Adipose tissue (tissue), 3 donors: ENCODE measurements around the gene ANO5. TPM values are rescaled to one million over a fixed set of nuclear protein-coding genes. Genes with fewer than 3 reads are reported as not detected.
"Not testable (repeated sequence)": the region's sequence is repeated elsewhere in the genome, so short reads cannot be mapped to it uniquely, and the experiment has no call there.

Experiments
- H3K27ac ChIP-seq: one replicate; pipeline ENCODE4 v1.5.1; 2013; ENCODE audit warnings: low read depth, low read length
- WGBS, 3 donors: extraction: QIAGEN DNeasy Blood & Tissue Kit; methylation state at CpG; one replicate each; pipeline ENCODE4 v1.1.7; 2013; 5-methylcytosine and 5-hydroxymethylcytosine counted together
- polyA plus RNA-seq, 3 donors: library from polyadenylated mRNA; stranded (reverse); fragments of 200-250 nt; gene quantifications; one replicate each; pipeline ENCODE4 v1.2.3, GENCODE V29; 2013
- donor health status: healthy with polysubstance abuse.
- donor health status: Bipolar disorder and iron deficiency.
- donor health status: healthy.

Gene ANO5
- polyA plus RNA-seq, 3 donors: under 0.01 to 0.99 (median 0.48) TPM

DNA sequence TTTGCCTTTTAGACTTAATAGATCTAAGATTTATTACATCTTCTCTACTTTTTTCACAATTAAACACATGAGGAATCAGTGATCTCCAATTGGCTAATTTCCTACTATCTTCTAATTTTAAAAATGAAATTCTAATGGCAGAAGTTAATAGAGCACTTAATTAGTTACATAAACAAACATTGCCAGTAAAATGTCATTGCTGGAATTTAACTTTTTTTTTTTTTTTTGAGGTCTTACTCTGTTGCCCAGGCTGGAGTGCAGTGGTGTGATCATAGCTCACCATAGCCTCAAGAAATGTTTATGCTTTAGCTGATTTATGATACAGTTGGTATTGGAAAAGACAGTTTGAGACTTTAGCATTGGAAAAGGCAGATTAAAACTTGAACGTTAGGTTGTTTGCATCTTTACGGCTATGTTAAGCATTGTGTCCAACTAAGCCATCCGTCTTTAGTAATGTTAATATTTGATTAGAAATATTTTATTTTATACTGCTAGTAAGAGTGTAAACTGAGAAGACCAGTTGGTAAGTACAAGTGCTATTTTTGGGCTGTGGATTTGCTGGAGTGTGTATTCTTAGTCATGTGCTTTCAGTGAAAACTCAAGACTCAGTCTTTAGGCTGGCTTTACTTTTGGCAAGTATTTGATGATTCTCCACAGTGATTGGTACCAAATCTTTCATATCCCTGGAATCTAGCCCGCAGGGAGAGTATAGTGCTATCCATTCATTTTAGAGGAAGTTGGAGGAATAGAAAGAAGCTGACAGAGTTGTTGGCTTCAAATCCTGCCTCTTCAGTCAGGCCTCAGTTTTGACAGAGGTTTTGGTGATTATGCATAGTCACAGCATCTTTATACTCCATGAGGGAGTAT lies 4.5 kb downstream of the ANO5 start:
- 70 to 80% (median 78%) methylated on average over 4 of the region's 4 CpGs for WGBS, 3 donors
- no peak overlapping the region for H3K27ac ChIP-seq

DNA sequence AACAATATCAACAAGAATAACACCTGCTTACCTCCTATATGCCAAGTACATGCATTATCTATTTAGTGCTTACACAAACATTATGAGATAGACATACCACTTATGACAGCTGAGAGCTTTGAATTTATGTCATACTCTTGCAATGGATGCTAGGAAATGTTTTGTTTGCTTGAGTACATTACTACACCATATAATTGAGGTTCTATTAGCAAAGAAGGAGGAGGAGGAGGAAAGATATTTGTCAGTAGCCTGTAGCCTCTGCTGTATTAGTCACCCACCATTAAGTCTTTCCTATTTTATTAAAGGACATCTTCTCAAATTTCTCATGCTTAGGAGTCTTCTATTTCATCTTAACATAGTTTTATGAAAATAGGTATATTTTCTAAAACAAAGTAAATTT lies 6.4 kb downstream of the ANO5 start:
- H3K27ac ChIP-seq: no peak overlapping the region

DNA sequence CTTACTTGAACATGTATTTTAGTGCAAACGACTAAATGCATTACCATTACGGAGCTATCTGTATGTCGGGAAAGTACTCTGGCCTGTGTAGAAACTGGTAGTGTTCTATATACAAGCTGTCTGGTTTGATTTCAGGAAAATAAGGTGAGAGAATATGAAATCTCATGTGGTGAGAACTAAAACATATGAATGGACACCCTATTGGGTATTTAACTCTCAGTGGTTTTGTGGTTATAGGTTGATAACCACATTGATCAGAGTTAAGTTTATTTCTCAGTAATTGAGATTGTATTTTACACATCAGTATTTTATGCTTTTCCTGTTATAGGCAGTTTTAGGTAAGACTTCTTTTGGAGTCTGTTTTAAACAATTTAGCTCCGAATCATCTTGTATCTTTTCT lies 10.4 kb downstream of the ANO5 start:
- 85 to 94% (median 89%) methylated on average over 4 of the region's 4 CpGs for WGBS, 3 donors

DNA sequence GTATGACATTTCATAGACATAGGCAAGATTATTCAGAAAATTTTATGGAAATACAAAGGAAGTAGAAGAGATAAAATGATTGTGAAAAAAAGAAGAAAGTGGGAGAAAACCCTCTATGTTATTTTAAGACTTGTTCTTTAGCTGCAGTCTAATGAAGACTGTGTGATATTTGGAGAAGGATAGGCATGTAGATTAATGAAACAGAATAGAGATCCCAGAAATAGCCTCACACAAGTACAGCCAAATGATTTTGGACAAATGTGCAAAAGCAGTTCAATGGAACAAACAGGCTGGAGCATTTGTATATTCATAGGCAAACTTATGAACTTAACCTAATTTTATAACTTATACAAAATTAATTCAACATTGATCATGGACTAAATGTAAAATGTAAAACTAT lies 14.3 kb downstream of the ANO5 start:
- H3K27ac ChIP-seq: no peak overlapping the region

More for the DNA sequence above, 10.4 kb downstream of the ANO5 start:
- H3K27ac ChIP-seq: no peak overlapping the region

DNA sequence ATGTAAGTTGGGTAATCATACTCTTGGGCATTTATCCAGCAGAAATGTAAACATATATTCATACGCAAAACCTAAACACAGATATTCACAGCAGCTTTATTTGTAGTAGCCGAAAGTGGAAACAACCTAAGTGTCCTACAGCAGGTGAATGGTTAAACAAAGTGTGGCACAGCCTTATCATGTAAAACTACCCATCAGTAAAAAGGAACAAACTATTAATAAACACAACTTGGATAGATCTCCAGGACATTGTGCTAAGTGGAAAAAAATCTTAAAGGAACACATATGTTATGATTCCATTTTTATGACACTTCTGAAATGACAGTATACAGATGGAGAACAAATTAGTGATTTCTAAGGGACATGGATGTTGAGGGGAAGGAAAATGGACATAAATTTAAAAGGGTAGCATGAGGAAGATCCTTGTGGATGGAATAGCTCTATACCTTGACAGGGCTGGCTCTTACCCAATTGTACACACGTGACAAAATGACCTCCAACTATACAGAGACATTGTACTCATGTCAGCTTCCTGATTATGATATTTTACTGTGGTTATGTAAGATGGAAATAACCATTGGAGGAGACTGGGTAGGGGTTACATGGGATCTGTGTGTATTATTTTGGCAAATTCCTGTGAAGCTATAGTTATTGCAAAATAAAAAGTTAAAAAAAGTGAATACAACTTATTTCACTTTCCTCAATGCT lies 15.4 kb downstream of the ANO5 start:
- H3K27ac ChIP-seq: no peak overlapping the region
- 67 to 75% (median 74%) methylated on average over 3 of the region's 3 CpGs for WGBS, 3 donors

DNA sequence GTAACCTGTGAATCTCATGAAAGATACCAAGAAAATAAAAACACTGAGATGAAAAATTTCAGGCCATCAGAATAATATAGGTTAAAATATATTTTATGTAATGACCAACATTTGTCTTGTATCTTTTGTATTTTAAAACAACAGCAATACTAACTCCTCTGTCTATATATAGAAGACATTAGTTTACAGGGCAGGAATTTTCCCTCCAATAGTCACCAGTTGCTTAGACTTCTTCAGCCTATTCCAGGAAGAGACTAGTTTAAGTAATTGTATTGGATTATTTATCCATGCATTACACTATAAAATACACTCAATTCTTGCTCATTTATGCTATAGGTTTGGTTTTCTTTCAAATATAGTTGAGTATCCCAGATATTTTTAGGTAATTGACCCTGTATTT lies 24.1 kb downstream of the ANO5 start:
- no peak overlapping the region for H3K27ac ChIP-seq

DNA sequence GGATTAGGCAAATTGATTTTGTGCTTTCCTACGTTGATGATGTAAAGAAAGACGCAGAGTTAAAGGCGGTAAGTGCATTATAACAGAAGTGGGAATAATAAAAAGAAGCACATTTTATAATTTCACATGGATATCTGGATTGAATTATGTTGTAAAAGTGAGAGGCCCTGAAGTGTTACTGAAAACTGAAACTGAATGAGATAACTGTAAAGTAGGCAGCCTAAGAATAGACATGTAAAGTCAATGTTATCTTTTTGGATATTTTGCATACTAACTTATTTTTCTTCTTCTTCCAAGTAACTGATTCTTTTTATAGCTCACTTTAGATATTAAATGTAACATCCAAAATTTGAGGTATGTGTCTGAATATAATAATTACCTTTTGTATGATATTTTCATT lies 28.3 kb downstream of the ANO5 start:
- WGBS, 3 donors: 93 to 95% (median 94%) methylated on average over 3 of the region's 3 CpGs
- no peak overlapping the region for H3K27ac ChIP-seq

DNA sequence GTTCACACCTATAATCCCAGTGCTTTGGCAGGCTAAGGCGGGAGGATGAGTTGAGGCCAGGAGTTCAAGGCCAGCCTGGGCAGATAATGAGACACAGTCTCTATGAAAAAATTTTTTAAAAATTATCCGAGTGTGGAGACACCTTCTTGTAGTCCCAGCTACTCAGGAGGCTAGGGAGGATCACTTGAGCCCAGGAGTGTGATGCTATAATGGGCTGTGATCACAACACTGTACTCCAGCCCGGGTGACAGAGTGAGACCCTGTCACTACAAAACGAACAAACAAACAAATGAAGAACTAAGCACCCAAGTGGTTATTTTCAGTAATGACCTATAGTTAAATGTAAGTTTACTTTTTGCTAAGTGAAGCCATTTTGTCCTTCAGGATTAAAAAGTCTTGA lies 32.3 kb downstream of the ANO5 start:
- WGBS, 3 donors: 80 to 85% (median 80%) methylated on average over 4 of the region's 4 CpGs
- H3K27ac ChIP-seq: no peak overlapping the region

DNA sequence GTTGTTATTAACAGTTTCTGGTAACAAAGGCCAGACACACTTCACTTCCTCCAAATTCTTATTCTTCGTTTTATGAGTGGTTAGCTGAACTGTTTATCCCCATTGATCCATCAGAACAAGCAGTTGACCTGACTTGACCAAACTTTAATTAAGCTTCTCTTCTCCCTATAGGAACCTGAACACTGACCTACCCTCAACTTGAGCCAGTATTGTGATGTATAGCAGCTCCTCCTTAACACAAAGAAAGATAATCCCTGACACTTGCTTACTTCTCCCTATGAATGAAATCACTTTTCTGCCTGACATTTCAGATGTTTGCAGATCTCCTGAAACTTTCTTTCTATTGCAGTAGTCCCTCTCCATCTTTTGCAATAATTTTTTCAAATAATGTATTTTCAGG lies 41.9 kb downstream of the ANO5 start:
- WGBS, 3 donors: 32 to 70% (median 45%) methylated on average over 1 of the region's 1 CpG
- no peak overlapping the region for H3K27ac ChIP-seq

DNA sequence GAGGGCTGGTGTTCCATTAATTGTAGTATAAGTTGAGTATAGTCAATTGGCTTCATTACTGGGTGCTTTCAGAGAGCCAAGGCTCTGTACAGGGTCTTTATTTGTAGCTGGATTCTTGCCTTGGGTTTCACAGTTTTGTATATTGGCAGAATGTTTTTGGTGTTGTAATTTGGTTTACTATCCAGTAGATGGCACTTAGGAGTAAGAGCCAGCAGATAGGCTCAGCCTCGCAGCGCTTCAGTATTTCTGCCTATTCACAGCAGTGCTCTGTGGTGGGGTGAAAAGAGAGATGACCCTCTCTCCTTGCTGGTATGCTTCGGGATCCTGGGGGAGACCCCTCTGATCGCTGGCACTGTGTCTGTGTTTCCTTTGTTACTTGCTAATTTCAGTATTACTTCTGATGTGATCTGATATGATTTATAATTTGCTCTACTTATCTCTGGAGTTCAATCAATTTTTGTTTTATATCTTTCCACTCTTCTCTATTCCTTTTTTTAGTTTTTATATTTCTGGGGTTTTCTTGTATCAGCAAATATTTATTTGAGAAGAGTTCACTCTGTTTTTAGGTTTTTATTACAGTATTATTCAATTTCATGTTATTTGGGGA lies 52.2 kb downstream of the ANO5 start:
- H3K27ac ChIP-seq: no peak overlapping the region
- WGBS, 3 donors: 6 to 9% (median 7%) methylated on average over 4 of the region's 4 CpGs

DNA sequence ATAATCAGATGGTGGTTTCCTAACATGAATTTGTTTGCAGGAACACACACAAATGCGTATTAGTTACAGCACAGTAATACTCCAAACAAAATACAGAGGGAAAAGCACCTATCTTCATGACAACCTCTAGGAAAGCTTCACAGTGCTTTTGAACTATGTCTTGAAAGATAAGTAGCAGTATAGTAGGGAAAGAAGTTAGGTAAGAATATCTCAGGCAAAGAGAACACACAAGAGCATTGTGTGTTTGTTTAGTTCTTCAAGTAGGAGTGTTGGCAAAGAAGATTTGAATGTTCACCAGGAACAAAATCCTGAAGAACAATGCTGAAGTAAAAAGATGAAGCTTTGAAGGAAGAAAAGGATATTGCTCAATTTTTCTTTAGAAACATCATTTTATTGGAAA lies 54.1 kb downstream of the ANO5 start:
- 61 to 95% (median 92%) methylated on average over 1 of the region's 1 CpG for WGBS, 3 donors
- H3K27ac ChIP-seq: no peak overlapping the region

DNA sequence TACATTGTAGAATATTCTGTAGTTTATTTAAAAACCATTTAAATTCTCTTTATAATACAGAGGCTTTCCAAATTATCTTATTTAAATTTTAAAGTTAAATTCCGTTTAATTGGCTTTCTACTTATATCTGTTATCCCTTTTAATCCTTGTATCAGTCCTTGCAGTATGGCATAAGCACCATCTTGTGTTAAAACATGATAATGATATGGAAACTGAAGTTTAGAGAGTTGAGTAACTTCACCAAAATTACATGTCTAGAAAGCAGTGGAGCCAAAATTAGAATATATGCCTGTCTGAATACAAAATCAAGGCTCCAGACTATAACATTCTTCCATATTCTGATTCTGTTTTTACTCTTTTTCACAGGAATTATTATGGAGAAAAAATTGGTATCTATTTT lies 57.0 kb downstream of the ANO5 start:
- WGBS, 3 donors: 65 to 88% (median 75%) methylated on average over 1 of the region's 1 CpG

DNA sequence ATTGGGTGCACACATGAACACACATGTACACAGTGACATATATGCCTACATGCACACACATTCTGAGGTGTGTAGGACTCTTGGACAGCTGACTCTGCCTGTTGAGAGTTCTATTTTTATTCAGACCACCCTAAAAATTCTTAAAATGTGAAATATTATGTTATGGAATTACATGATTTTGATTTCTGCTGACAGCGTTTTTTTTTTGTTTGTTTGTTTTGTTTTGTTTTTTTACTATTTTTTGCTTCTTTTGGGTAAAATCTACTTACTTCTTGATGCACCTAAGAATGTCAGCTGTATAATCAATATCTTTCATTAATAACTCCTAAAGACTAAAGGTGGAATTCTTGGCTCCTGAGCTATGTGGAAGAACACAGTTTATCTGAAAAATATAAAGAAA lies 64.0 kb downstream of the ANO5 start:
- 84 to 86% (median 86%) methylated on average over 1 of the region's 1 CpG for WGBS, 3 donors
- no peak overlapping the region for H3K27ac ChIP-seq

More for the DNA sequence above, 57.0 kb downstream of the ANO5 start:
- H3K27ac ChIP-seq: no peak overlapping the region

DNA sequence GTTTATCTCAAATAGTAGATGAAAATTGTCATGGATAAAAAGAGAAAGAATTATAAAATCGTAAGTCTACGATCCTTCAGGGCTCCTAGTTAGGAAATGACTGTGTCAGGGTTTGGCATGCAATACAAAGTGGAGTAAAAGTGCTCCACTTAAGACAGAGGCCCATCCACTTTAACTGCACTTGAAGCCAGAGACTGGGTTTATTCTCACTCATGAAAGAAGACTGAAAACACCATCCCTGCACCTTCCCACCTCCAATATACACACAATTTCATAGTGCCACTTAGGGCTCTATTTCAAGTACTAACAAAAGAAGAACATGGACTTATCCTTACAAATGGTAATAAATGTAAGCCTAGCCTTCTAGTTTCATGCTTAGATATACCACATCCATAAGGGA lies 70.7 kb downstream of the ANO5 start:
- no peak overlapping the region for H3K27ac ChIP-seq
- WGBS, 3 donors: 77 to 97% (median 88%) methylated on average over 2 of the region's 2 CpGs

DNA sequence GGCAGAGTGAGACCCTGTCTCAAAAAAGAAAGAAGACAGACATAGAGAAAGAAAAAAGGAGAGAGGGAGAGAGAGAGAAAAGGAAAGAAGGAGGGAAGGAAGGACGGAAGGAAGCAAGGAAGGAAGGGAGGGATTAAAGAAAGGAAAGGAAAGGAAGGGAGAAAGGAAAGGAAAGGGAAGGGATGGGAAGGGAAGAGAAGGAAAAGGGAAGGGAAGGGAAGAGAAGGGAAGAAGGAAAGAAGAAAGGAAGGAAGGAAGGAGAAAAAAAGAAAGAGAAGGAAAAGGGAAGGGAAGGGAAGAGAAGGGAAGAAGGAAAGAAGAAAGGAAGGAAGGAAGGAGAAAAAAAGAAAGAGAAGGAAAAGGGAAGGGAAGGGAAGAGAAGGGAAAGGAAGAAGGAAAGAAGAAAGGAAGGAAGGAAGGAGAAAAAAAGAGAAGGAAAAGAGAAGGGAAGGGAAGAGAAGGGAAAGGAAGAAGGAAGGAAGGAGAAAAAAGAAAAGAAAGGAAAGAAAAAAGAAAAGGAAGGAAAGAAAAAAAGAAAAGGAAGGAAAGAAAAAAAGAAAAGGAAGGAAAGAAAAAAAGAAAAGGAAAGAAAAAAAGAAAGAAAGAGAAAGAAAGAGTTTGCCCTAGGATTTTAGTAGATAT lies 76.2 kb downstream of the ANO5 start:
- WGBS, 3 donors: 85 to 93% (median 89%) methylated on average over 1 of the region's 1 CpG
- H3K27ac ChIP-seq: not testable (repeated sequence)

DNA sequence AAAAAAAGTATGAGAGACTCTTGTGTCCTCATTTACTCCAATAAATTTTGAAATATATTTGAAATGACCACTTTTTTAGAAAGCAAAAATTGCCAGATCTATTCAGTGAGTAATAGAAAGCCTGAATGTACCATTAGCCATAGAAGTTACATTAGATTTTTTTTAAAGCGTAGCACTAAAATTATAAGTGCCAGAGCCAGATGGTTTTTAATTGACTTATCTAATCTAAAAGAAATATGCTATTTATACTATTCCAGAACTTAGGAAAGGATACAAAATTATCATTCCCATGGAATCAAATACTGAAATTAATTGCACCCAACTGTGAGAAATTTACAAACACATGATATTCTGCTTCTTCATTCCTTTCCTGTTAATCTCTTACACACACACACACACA lies 80.9 kb downstream of the ANO5 start:
- H3K27ac ChIP-seq: no peak overlapping the region
- WGBS, 3 donors: 93 to 96% (median 95%) methylated on average over 1 of the region's 1 CpG

DNA sequence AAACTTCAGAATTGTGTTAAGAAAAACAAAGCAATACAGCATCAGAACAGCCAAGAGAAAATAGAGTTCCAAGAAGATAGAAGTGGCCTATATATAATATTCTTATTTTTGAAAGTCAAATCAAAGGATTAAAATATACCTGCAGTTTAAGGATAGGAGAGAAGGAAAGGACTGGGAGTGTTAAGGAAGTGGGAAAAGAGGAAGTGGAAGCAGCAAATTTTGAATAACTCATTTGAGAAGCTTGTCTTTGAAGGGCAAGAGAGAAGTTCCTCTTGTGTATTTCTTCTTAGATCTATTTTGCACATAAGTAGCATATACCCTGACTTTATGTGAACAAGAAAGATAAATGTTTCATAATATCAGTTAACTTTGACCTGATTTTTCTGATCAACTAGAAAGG lies 82.7 kb downstream of the ANO5 start:
- no peak overlapping the region for H3K27ac ChIP-seq

DNA sequence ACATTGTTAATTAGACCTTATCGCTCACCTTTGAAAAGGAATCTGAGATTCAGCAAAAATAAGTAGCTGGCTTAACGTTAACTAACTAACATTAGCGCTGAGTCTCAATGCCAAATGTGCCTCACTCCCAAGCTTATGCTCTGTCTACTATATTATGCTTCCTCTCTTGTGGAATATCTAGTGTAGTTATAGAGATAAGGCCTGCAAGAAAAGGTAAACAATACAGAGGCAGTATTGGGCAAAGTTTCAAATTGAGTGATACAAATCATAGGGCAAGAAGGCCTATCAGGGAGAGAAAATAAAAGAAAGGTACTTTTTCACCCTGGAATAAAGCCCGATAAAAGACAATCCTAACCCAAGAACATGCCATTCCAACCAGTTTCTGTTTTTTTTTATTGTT lies 83.7 kb downstream of the ANO5 start:
- H3K27ac ChIP-seq: no peak overlapping the region
- 36 to 88% (median 87%) methylated on average over 4 of the region's 4 CpGs for WGBS, 3 donors

DNA sequence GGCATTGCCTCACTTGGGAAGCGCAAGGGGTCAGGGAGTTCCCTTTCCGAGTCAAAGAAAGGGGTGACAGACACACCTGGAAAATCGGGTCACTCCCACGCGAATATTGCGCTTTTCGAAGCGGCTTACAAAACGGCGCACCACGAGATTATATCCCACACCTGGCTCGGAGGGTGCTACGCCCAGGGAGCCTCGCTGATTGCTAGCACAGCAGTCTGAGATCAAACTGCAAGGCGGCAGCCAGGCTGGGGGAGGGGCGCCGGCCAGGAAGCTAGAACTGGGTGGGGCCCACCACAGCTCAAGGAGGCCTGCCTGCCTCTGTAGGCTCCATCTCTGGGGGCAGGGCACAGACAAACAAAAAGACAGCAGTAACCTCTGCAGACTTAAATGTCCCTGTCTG lies 92.1 kb downstream of the ANO5 start:
- 88 to 96% (median 90%) methylated on average over 16 to 17 of the region's 17 CpGs for WGBS, 3 donors
- not testable (repeated sequence) for H3K27ac ChIP-seq
